HG02678 (cell line): ENCODE results near the gene TSNAX.
A peak's percentile ranks its signal among the peaks of the same experiment; 100 is the strongest.

Experiments used
- ATAC-seq: cut with Tn5 transposase; IDR thresholded peaks from one replicate; pipeline ENCODE4 v1.9.1; 2021; ENCODE audit warnings: mild to moderate bottlenecking, moderate library complexity; ENCODE audit not compliant: unreplicated experiment

Gene TSNAX

GRCh38 chr1:231597971-231598370 lies 69.5 kb downstream of the TSNAX start:
- no peak for ATAC-seq

- no peak for ATAC-seq
Measured at GRCh38 chr1:231600458-231600976, 72.0 kb downstream of the TSNAX start.

- ATAC-seq: no peak
Measured at GRCh38 chr1:231601824-231602672, 73.6 kb downstream of the TSNAX start.

- no peak for ATAC-seq
Measured at GRCh38 chr1:231602673-231602984, 74.2 kb downstream of the TSNAX start.

GRCh38 chr1:231603598-231604275 lies 75.3 kb downstream of the TSNAX start:
- peak; percentile 72 for ATAC-seq

GRCh38 chr1:231604276-231604621 lies 75.8 kb downstream of the TSNAX start:
- no peak for ATAC-seq

GRCh38 chr1:231605149-231606100 lies 77.0 kb downstream of the TSNAX start:
- no peak for ATAC-seq

- no peak for ATAC-seq
Measured at GRCh38 chr1:231606712-231607111, 78.2 kb downstream of the TSNAX start.

- ATAC-seq: no peak
Measured at GRCh38 chr1:231610388-231610787, 81.9 kb downstream of the TSNAX start.

GRCh38 chr1:231611111-231611510 lies 82.6 kb downstream of the TSNAX start:
- ATAC-seq: no peak

GRCh38 chr1:231611851-231612250 lies 83.4 kb downstream of the TSNAX start:
- ATAC-seq: no peak

GRCh38 chr1:231612393-231613089 lies 84.1 kb downstream of the TSNAX start:
- ATAC-seq: peak; percentile 98

GRCh38 chr1:231613419-231614349 lies 85.2 kb downstream of the TSNAX start:
- no peak for ATAC-seq
